ENCODE measurements around the gene GRM8.

GRCh38 chr7:126972571-126972970 lies 280.2 kb downstream of the GRM8 start:
- TF ChIP-seq, protein P1, sequence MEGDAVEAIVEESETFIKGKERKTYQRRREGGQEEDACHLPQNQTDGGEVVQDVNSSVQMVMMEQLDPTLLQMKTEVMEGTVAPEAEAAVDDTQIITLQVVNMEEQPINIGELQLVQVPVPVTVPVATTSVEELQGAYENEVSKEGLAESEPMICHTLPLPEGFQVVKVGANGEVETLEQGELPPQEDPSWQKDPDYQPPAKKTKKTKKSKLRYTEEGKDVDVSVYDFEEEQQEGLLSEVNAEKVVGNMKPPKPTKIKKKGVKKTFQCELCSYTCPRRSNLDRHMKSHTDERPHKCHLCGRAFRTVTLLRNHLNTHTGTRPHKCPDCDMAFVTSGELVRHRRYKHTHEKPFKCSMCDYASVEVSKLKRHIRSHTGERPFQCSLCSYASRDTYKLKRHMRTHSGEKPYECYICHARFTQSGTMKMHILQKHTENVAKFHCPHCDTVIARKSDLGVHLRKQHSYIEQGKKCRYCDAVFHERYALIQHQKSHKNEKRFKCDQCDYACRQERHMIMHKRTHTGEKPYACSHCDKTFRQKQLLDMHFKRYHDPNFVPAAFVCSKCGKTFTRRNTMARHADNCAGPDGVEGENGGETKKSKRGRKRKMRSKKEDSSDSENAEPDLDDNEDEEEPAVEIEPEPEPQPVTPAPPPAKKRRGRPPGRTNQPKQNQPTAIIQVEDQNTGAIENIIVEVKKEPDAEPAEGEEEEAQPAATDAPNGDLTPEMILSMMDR (IDR thresholded peaks at IDR 0.05) = no peak
- no peak for TF ChIP-seq POLR2AphosphoS5 (IDR thresholded peaks at IDR 0.05; ENCODE audit: low read depth, low read length)
- no peak for TF ChIP-seq TCF7L2 (IDR thresholded peaks at IDR 0.05; ENCODE audit: low read depth, low read length)
